ENCODE data around the gene SF3B1.
A peak's percentile ranks its signal among the peaks of the same experiment; 100 is the strongest.
"Not testable (repeated sequence)": the region's sequence is repeated elsewhere in the genome, so short reads cannot be mapped to it uniquely, and the experiment has no call there.

SF3B1 gene

DNA sequence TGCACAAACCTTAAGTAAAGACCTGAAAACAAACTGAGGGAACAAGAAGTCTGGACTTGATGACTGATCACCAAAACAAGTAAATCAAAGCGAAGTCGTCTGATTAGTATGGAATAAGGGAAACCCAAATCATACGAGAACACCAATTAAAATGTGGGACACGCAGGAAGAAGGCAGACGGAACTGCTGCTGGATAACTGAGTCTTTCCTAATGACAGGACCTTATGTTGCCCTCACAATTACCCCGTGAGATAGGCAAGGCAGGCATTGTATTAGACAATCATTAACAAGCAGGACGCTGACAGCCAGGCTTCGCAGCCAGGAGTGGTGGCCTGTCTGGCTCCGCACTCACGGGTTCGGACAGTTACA, 17.9 kb upstream of the SF3B1 start:
- ATAC-seq: peak; percentile 41

DNA sequence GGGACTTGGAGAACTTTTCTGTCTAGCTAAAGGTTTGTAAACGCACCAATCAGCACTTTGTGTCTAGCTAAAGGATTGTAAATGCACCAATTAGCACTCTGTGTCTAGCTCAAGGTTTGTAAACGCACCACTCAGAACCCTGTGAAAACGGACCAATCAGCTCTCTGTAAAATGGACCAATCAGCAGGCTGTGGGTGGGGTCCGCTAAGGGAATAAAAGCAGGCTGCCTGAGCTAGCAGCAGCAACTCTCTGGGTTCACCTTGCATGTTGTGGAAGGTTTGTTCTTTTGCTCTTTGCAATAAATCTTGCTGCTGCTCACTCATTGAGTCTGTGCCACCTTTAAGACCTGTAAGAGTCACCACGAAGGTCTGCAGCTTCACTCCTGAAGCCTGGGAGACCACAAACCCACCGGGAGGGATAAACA, 16.1 kb upstream of the SF3B1 start:
- ATAC-seq: not testable (repeated sequence)

More for the DNA sequence above, 17.9 kb upstream of the SF3B1 start:
- no peak for TF ChIP-seq ZFP30 (CRISPR knock-in tag; IDR thresholded peaks at IDR 0.05)
- no peak for TF ChIP-seq GLIS3 (CRISPR knock-in tag; IDR thresholded peaks at IDR 0.05)

DNA sequence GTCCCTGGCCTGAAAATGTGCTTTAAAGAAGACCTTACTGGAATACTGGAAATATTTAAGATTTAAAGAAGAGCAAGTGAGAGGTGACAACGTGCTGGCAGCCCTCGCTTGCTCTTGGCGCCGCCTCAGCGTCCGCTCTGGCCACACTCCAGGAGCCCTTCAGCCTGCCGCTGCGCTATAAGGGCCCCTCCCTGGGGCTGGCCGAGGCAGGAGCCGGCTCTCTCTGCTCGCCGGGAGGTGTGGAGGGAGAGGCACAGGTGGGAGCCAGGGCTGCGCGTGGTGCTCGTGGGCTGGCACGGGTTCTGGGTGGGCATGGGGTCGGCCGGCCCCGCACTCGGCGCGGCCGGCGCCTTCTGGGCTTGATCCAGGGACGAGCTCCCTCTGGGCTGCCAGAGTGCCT, 15.6 kb upstream of the SF3B1 start:
- TF ChIP-seq OSR1 (CRISPR knock-in tag; IDR thresholded peaks at IDR 0.05): no peak
- TF ChIP-seq, protein P1, sequence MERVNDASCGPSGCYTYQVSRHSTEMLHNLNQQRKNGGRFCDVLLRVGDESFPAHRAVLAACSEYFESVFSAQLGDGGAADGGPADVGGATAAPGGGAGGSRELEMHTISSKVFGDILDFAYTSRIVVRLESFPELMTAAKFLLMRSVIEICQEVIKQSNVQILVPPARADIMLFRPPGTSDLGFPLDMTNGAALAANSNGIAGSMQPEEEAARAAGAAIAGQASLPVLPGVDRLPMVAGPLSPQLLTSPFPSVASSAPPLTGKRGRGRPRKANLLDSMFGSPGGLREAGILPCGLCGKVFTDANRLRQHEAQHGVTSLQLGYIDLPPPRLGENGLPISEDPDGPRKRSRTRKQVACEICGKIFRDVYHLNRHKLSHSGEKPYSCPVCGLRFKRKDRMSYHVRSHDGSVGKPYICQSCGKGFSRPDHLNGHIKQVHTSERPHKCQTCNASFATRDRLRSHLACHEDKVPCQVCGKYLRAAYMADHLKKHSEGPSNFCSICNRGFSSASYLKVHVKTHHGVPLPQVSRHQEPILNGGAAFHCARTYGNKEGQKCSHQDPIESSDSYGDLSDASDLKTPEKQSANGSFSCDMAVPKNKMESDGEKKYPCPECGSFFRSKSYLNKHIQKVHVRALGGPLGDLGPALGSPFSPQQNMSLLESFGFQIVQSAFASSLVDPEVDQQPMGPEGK (CRISPR knock-in tag; IDR thresholded peaks at IDR 0.05; ENCODE audit: borderline replicate concordance): no peak
- TF ChIP-seq TOX (CRISPR knock-in tag; IDR thresholded peaks at IDR 0.05; ENCODE audit: borderline replicate concordance): no peak
- no peak for TF ChIP-seq ZFP3 (CRISPR knock-in tag; IDR thresholded peaks at IDR 0.05)
- no peak for TF ChIP-seq SNAI2 (CRISPR knock-in tag; IDR thresholded peaks at IDR 0.05)
- TF ChIP-seq, protein P2, sequence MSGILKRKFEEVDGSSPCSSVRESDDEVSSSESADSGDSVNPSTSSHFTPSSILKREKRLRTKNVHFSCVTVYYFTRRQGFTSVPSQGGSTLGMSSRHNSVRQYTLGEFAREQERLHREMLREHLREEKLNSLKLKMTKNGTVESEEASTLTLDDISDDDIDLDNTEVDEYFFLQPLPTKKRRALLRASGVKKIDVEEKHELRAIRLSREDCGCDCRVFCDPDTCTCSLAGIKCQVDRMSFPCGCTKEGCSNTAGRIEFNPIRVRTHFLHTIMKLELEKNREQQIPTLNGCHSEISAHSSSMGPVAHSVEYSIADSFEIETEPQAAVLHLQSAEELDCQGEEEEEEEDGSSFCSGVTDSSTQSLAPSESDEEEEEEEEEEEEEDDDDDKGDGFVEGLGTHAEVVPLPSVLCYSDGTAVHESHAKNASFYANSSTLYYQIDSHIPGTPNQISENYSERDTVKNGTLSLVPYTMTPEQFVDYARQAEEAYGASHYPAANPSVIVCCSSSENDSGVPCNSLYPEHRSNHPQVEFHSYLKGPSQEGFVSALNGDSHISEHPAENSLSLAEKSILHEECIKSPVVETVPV (CRISPR knock-in tag; IDR thresholded peaks at IDR 0.05): no peak
- no peak for TF ChIP-seq ZNF565 (CRISPR knock-in tag; conservative IDR thresholded peaks at IDR 0.05; ENCODE audit: low read depth)
- no peak for TF ChIP-seq RARB (CRISPR knock-in tag; IDR thresholded peaks at IDR 0.05)
- TF ChIP-seq, protein P3, sequence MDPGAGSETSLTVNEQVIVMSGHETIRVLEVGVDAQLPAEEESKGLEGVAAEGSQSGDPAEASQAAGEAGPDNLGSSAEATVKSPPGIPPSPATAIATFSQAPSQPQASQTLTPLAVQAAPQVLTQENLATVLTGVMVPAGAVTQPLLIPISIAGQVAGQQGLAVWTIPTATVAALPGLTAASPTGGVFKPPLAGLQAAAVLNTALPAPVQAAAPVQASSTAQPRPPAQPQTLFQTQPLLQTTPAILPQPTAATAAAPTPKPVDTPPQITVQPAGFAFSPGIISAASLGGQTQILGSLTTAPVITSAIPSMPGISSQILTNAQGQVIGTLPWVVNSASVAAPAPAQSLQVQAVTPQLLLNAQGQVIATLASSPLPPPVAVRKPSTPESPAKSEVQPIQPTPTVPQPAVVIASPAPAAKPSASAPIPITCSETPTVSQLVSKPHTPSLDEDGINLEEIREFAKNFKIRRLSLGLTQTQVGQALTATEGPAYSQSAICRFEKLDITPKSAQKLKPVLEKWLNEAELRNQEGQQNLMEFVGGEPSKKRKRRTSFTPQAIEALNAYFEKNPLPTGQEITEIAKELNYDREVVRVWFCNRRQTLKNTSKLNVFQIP (CRISPR knock-in tag; IDR thresholded peaks at IDR 0.05; ENCODE audit: borderline replicate concordance, low read depth): no peak
- no peak for TF ChIP-seq ZNF70 (CRISPR knock-in tag; IDR thresholded peaks at IDR 0.05)
- TF ChIP-seq ZC3H10 (CRISPR knock-in tag; IDR thresholded peaks at IDR 0.05): no peak
- no peak for TF ChIP-seq ZNF8 (CRISPR knock-in tag; IDR thresholded peaks at IDR 0.05)
- TF ChIP-seq PPARA (CRISPR knock-in tag; IDR thresholded peaks at IDR 0.05; ENCODE audit: borderline replicate concordance): no peak
- TF ChIP-seq GLIS3 (CRISPR knock-in tag; IDR thresholded peaks at IDR 0.05): no peak
- ATAC-seq: no peak

DNA sequence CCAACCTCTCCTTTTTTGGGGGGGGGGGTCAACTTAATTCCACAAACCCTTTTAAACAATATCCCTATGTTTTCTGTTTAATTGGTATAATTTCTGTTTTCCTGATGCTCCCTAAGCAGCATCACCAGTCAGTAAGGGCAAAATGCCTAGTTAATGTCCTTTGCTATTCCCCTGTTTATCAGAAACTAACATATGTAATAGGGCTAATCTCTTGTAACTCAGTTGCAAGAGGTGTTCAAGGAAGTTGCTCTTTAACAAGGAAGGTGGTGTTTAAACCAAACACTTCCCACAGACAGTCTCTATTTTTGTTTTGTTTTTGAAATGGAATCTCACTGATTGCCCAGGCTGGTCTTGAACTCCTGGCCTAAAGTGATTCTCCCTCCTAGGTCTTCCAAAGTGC, 12.0 kb upstream of the SF3B1 start:
- ATAC-seq: no peak
- TF ChIP-seq, protein P2 (CRISPR knock-in tag; IDR thresholded peaks at IDR 0.05): no peak
- TF ChIP-seq OSR1 (CRISPR knock-in tag; IDR thresholded peaks at IDR 0.05): no peak
- no peak for TF ChIP-seq ESRRG (CRISPR knock-in tag; IDR thresholded peaks at IDR 0.05)
- no peak for TF ChIP-seq CSDC2 (CRISPR knock-in tag; IDR thresholded peaks at IDR 0.05)
- no peak for TF ChIP-seq GLIS3 (CRISPR knock-in tag; IDR thresholded peaks at IDR 0.05)
- TF ChIP-seq TOX (CRISPR knock-in tag; IDR thresholded peaks at IDR 0.05; ENCODE audit: borderline replicate concordance): no peak
- TF ChIP-seq, protein P4, sequence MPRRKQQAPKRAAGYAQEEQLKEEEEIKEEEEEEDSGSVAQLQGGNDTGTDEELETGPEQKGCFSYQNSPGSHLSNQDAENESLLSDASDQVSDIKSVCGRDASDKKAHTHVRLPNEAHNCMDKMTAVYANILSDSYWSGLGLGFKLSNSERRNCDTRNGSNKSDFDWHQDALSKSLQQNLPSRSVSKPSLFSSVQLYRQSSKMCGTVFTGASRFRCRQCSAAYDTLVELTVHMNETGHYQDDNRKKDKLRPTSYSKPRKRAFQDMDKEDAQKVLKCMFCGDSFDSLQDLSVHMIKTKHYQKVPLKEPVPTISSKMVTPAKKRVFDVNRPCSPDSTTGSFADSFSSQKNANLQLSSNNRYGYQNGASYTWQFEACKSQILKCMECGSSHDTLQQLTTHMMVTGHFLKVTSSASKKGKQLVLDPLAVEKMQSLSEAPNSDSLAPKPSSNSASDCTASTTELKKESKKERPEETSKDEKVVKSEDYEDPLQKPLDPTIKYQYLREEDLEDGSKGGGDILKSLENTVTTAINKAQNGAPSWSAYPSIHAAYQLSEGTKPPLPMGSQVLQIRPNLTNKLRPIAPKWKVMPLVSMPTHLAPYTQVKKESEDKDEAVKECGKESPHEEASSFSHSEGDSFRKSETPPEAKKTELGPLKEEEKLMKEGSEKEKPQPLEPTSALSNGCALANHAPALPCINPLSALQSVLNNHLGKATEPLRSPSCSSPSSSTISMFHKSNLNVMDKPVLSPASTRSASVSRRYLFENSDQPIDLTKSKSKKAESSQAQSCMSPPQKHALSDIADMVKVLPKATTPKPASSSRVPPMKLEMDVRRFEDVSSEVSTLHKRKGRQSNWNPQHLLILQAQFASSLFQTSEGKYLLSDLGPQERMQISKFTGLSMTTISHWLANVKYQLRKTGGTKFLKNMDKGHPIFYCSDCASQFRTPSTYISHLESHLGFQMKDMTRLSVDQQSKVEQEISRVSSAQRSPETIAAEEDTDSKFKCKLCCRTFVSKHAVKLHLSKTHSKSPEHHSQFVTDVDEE (CRISPR knock-in tag; IDR thresholded peaks at IDR 0.05): no peak
- no peak for TF ChIP-seq BACH2 (CRISPR knock-in tag; IDR thresholded peaks at IDR 0.05; ENCODE audit: borderline replicate concordance)
- TF ChIP-seq PPARA (CRISPR knock-in tag; IDR thresholded peaks at IDR 0.05; ENCODE audit: borderline replicate concordance): no peak
- no peak for TF ChIP-seq SNAI2 (CRISPR knock-in tag; IDR thresholded peaks at IDR 0.05)
- TF ChIP-seq, protein P5, sequence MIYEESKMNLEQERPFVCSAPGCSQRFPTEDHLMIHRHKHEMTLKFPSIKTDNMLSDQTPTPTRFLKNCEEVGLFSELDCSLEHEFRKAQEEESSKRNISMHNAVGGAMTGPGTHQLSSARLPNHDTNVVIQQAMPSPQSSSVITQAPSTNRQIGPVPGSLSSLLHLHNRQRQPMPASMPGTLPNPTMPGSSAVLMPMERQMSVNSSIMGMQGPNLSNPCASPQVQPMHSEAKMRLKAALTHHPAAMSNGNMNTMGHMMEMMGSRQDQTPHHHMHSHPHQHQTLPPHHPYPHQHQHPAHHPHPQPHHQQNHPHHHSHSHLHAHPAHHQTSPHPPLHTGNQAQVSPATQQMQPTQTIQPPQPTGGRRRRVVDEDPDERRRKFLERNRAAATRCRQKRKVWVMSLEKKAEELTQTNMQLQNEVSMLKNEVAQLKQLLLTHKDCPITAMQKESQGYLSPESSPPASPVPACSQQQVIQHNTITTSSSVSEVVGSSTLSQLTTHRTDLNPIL (CRISPR knock-in tag; IDR thresholded peaks at IDR 0.05; ENCODE audit: low read depth): no peak
- TF ChIP-seq, protein P3 (CRISPR knock-in tag; IDR thresholded peaks at IDR 0.05; ENCODE audit: borderline replicate concordance, low read depth): no peak
- TF ChIP-seq RARB (CRISPR knock-in tag; IDR thresholded peaks at IDR 0.05): no peak
- TF ChIP-seq, protein P1 (CRISPR knock-in tag; IDR thresholded peaks at IDR 0.05; ENCODE audit: borderline replicate concordance): no peak
- no peak for TF ChIP-seq ARNTL (CRISPR knock-in tag; IDR thresholded peaks at IDR 0.05; ENCODE audit: borderline replicate concordance, low read depth)
- TF ChIP-seq ISL1 (CRISPR knock-in tag; IDR thresholded peaks at IDR 0.05): no peak
- TF ChIP-seq ZFP30 (CRISPR knock-in tag; IDR thresholded peaks at IDR 0.05): no peak
- TF ChIP-seq ZNF70 (CRISPR knock-in tag; IDR thresholded peaks at IDR 0.05): no peak

All from SK-N-SH treated with all-trans-retinoic acid at 6 μM for 48 hours (cell line).